IMR-90 (cell line): ENCODE data around the gene VPS26B. TPM values are rescaled to one million over a fixed set of nuclear protein-coding genes. Genes with fewer than 3 reads are reported as not detected.

Source experiments
- ATAC-seq: fragments of 200-7000 bp; cut with Tn5 transposase; 2 replicates; pipeline ENCODE4 v1.9.1; 2020; ENCODE audit warnings: low read depth, mild to moderate bottlenecking, moderate library complexity
- BruUV-seq: library from RNA; stranded (reverse); fragments of 400-500 nt; replicated peaks from 2 replicates; lab custom pipeline; 2021; lab: Mats Ljungman, UMichigan
- CTCF ChIA-PET: fragments of 300-600 bp; formaldehyde crosslinking; extraction: SDS; loops from one replicate; lab custom pipeline; 2021; ENCODE audit warnings: antibody characterized with exemption; lab: Yijun Ruan, JAX
- POLR2A ChIA-PET: fragments of 300-600 bp; sonication (Branson Sonifier 250); formaldehyde crosslinking; loops from one replicate; lab custom pipeline; 2022; ENCODE audit warnings: antibody characterized with exemption; ENCODE audit not compliant: unreplicated experiment; lab: Charles Lee
- DNase-seq: peaks from one replicate; pipeline ENCODE4 v3.0.0; 2013
- H2AFZ ChIP-seq: replicated peaks from 2 replicates; pipeline ENCODE3; 2013; ENCODE audit warnings: low read length, mild to moderate bottlenecking; ENCODE audit not compliant: poor library complexity
- H2AK5ac ChIP-seq: 2 replicates; pipeline ENCODE4 v1.6.1; 2013; ENCODE audit warnings: low read depth, low read length, inconsistent platforms
- H2AK9ac ChIP-seq: replicated peaks from 2 replicates; pipeline ENCODE3; 2013; ENCODE audit warnings: mild to moderate bottlenecking, low read depth, low read length, moderate library complexity; ENCODE audit not compliant: poor library complexity
- H2BK120ac ChIP-seq: 2 replicates; pipeline ENCODE4 v1.6.1; 2013; ENCODE audit warnings: low read depth, low read length, inconsistent platforms
- H2BK15ac ChIP-seq: 3 replicates; pipeline ENCODE4 v1.6.1; 2013; ENCODE audit warnings: low read depth, low read length, inconsistent platforms
- H2BK20ac ChIP-seq: 2 replicates; pipeline ENCODE4 v1.6.1; 2013; ENCODE audit warnings: low read depth, mild to moderate bottlenecking, inconsistent platforms, low read length, moderate library complexity
- H2BK5ac ChIP-seq: 2 replicates; pipeline ENCODE4 v1.6.1; 2013; ENCODE audit warnings: mild to moderate bottlenecking, low read depth, low read length, inconsistent platforms; ENCODE audit not compliant: poor library complexity, severe bottlenecking
- H3K14ac ChIP-seq: replicated peaks from 2 replicates; pipeline ENCODE4 v1.6.1; 2013; ENCODE audit warnings: low read depth, low read length, inconsistent platforms
- H3K18ac ChIP-seq: 2 replicates; pipeline ENCODE4 v1.6.1; 2013; ENCODE audit warnings: low read depth, low read length, control low read depth
- H3K23ac ChIP-seq: 2 replicates; pipeline ENCODE4 v1.6.1; 2013; ENCODE audit warnings: low read depth, low read length, inconsistent platforms
- H3K27ac ChIP-seq: 2 replicates; pipeline ENCODE4 v1.5.1; 2013; ENCODE audit warnings: mild to moderate bottlenecking, control low read depth, low read length; ENCODE audit not compliant: insufficient read depth
- H3K27me3 ChIP-seq: 2 replicates; pipeline ENCODE4 v1.6.1; 2013; ENCODE audit warnings: low read length; ENCODE audit not compliant: control insufficient read depth, insufficient read depth
- H3K36me3 ChIP-seq: 2 replicates; pipeline ENCODE4 v1.6.1; 2013; ENCODE audit warnings: low read length, mixed read lengths; ENCODE audit not compliant: control insufficient read depth, insufficient read depth
- H3K4ac ChIP-seq: 2 replicates; pipeline ENCODE4 v1.6.1; 2013; ENCODE audit warnings: low read depth, low read length, inconsistent platforms
- H3K4me1 ChIP-seq: 2 replicates; pipeline ENCODE4 v1.6.1; 2013; ENCODE audit warnings: low read length, mixed read lengths; ENCODE audit not compliant: control insufficient read depth, insufficient read depth
- H3K4me2 ChIP-seq: 2 replicates; pipeline ENCODE4 v1.6.1; 2013; ENCODE audit warnings: low read depth, mild to moderate bottlenecking, control low read depth, low read length, moderate library complexity
- H3K4me3 ChIP-seq: 2 replicates; pipeline ENCODE4 v1.5.1; 2013; ENCODE audit warnings: low read depth, mild to moderate bottlenecking, control low read depth, low read length, moderate library complexity; ENCODE audit not compliant: insufficient read depth
- H3K56ac ChIP-seq: 2 replicates; pipeline ENCODE4 v1.6.1; 2013; ENCODE audit warnings: low read length, inconsistent platforms; ENCODE audit not compliant: insufficient read depth; ENCODE audit errors: extremely low read depth
- H3K79me1 ChIP-seq, 2 experiments: 2 replicates each; pipeline ENCODE4 v1.6.1; 2013; ENCODE audit warnings: low read length in 2 of 2, inconsistent platforms in 1 of 2, low read depth in 1 of 2
- H3K9ac ChIP-seq: 2 replicates; pipeline ENCODE4 v1.6.1; 2013; ENCODE audit warnings: low read depth, low read length, control low read depth
- H3K9me1 ChIP-seq: 2 replicates; pipeline ENCODE4 v1.6.1; 2013; ENCODE audit warnings: low read length, inconsistent platforms; ENCODE audit not compliant: insufficient read depth
- H3K9me3 ChIP-seq: 2 replicates; pipeline ENCODE4 v1.6.1; 2013; ENCODE audit warnings: low read length; ENCODE audit not compliant: control insufficient read depth, insufficient read depth
- H4K20me1 ChIP-seq: 2 replicates; pipeline ENCODE4 v1.6.1; 2013; ENCODE audit warnings: low read length, inconsistent platforms; ENCODE audit not compliant: insufficient read depth
- H4K5ac ChIP-seq: 2 replicates; pipeline ENCODE4 v1.6.1; 2013; ENCODE audit warnings: mild to moderate bottlenecking, low read depth, low read length, control low read depth
- H4K8ac ChIP-seq, 2 experiments: 2 replicates each; pipeline ENCODE4 v1.6.1; 2013; ENCODE audit warnings: low read depth in 2 of 2, low read length in 2 of 2, control low read depth in 1 of 2, inconsistent platforms in 1 of 2
- H4K91ac ChIP-seq: 2 replicates; pipeline ENCODE4 v1.6.1; 2013; ENCODE audit warnings: low read depth, low read length, inconsistent platforms; ENCODE audit not compliant: insufficient read depth
- CEBPB ChIP-seq: IDR thresholded peaks from 2 replicates; pipeline ENCODE4 v1.6.1; 2012; ENCODE audit warnings: low read depth, low read length, improper control_type of control experiment
- CHD1 ChIP-seq: IDR thresholded peaks from 2 replicates; pipeline ENCODE4 v1.6.1; 2012; ENCODE audit warnings: low read depth, low read length, improper control_type of control experiment
- MAZ ChIP-seq: IDR thresholded peaks from 2 replicates; pipeline ENCODE4 v1.6.1; 2012; ENCODE audit warnings: low read depth, mild to moderate bottlenecking, low read length, improper control_type of control experiment, moderate library complexity, borderline replicate concordance
- MXI1 ChIP-seq: IDR thresholded peaks from 2 replicates; pipeline ENCODE4 v1.6.1; 2012; ENCODE audit warnings: low read depth, mild to moderate bottlenecking, low read length, moderate library complexity, borderline replicate concordance
- POLR2A ChIP-seq: IDR thresholded peaks from 2 replicates; pipeline ENCODE4 v1.6.1; 2012; ENCODE audit warnings: mild to moderate bottlenecking, low read depth, low read length
- RCOR1 ChIP-seq: IDR thresholded peaks from 2 replicates; pipeline ENCODE4 v1.6.1; 2012; ENCODE audit warnings: mild to moderate bottlenecking, low read length, improper control_type of control experiment; ENCODE audit not compliant: insufficient replicate concordance
- SMC3 ChIP-seq: fragments of 150-350 bp; IDR thresholded peaks from 2 replicates; pipeline ENCODE4 v1.6.1; 2016; ENCODE audit warnings: low read depth, mild to moderate bottlenecking, antibody characterized with exemption, low read length, moderate library complexity
- WGBS, 2 experiments: methylation state at CpG; one replicate each; pipeline versions ENCODE4 v1.1.5 to v1.1.7; 2013; ENCODE audit warnings: missing lambda C conversion rate in 2 of 2; ENCODE audit not compliant: insufficient read length in 1 of 2; ENCODE audit errors: extremely low coverage in 2 of 2; 5-methylcytosine and 5-hydroxymethylcytosine counted together
- dilution Hi-C: fragments of 300-500 bp; cut with HindIII; formaldehyde crosslinking; loops from one replicate; pipeline ENCODE4 v1.14.3; 2018; ENCODE audit warnings: low sequenced_read_pairs; ENCODE audit not compliant: unreplicated experiment
- in situ Hi-C: fragments of 300-500 bp; cut with MboI; formaldehyde crosslinking; loops from 3 replicates; pipeline ENCODE4 v1.14.3; 2019; ENCODE audit warnings: low sequenced_read_pairs, inconsistent platforms, mixed read lengths
- intact Hi-C: fragments of 100-400 bp; cut with micrococcal nuclease; formaldehyde crosslinking; loops from 2 replicates; pipeline ENCODE4 v1.10.0; 2022
- polyA plus RNA-seq, 3 experiments: library from polyadenylated mRNA; depleted of rRNA; stranded (reverse); fragments of >200 nt; gene quantifications; 2 replicates each; pipeline ENCODE4 v1.2.3, GENCODE V29; 2012; ENCODE audit warnings: low replicate concordance in 1 of 3
- total RNA-seq: library from RNA; depleted of rRNA; stranded (reverse); fragments of >200 nt; gene quantifications from 2 replicates; pipeline ENCODE4 v1.2.3, GENCODE V29; 2012
- TF ChIP-seq, protein P1 (sequence below): fragments of 150-350 bp; IDR thresholded peaks from 2 replicates; pipeline ENCODE4 v1.6.1; 2016; ENCODE audit warnings: low read depth, mild to moderate bottlenecking, low read length, moderate library complexity, borderline replicate concordance

Gene VPS26B
- total and polyA plus RNA-seq, 2 of the 4 experiments (the other 2 are of a cell fraction), result 41.6 to 51.1 TPM

GRCh38 chr11:134253188-134253993 lies 28.9 kb downstream of the VPS26B start, which contains the start of the genes ACAD8 and THYN1:
Gene ACAD8 (plus strand): TSS chr11:134253568. CDS start chr11:134253601, 33 bp downstream.
Gene THYN1 (minus strand): TSS chr11:134253352. CDS start chr11:134252882, 470 bp downstream.
- Histone ChIP-seq H2AFZ (peak within 1 kb of the TSS; percentile 96), H2AK9ac (peak within 1 kb of the TSS; percentile 83), H4K5ac (peak within 1 kb of the TSS; percentile 44), H3K4me3 (peak within 1 kb of the TSS; percentile 61), H3K4me1 (no peaks in the 10 kb centered on the region; the same call in 1 of the 2 replicates), H3K36me3 (peaks cover 16% of the 10 kb centered on the region), H3K9me1 (no peaks in the 10 kb centered on the region; the same call in 1 of the 2 replicates), H3K27ac (peak within 1 kb of the TSS; percentile 41), H3K27me3 (no peaks in the 10 kb centered on the region), H3K79me1 (peaks cover 11 to 28% of the 10 kb centered on the region in 2 experiments), H2AK5ac (no peak within 1 kb of the TSS), H2BK15ac (no peak within 1 kb of the TSS), H3K56ac (peak within 1 kb of the TSS; percentile 70; the same call in 1 of the 2 replicates), H3K9me3 (no peaks in the 10 kb centered on the region), H2BK20ac (no peak within 1 kb of the TSS), H2BK120ac (no peak within 1 kb of the TSS), H3K14ac (peak within 1 kb of the TSS; percentile 57), H3K4ac (peak within 1 kb of the TSS; percentile 44), H3K23ac (peak within 1 kb of the TSS; percentile 86), H4K8ac (peak within 1 kb of the TSS; percentile 54 to 76; a peak in 3 of 4 replicates), H4K91ac (peak within 1 kb of the TSS; percentile 2; the same call in 1 of the 2 replicates), H3K4me2 (peak within 1 kb of the TSS; percentile 62), H2BK5ac (peak within 1 kb of the TSS; percentile 63), H3K9ac (peak within 1 kb of the TSS; percentile 66), H3K18ac (peak within 1 kb of the TSS; percentile 23; the same call in 1 of the 2 replicates), H4K20me1 (no peaks in the 10 kb centered on the region; the same call in 1 of the 2 replicates)
- intact Hi-C loops (loop anchor here (1.0 to 10.0 kb wide), 3 partner anchors 29 to 209 kb away; partner anchors contain the start of gene VPS26B), in situ Hi-C loops (loop anchor here (10.0 kb wide), 1 partner anchor 209 kb away; no protein-coding TSS in a partner anchor), dilution Hi-C loops (no loop called here)
- WGBS, 2 experiments, result 0% methylated on average over 39 of the region's 70 CpGs; no CpG with 5 or more reads in 1 of the 2 experiments
- CTCF ChIA-PET, result interaction anchor here (0.6 to 1.2 kb wide), 2 partner anchors 9 to 48 kb away, joined by 4 to 7 read pairs; no protein-coding TSS in a partner anchor
- BruUV-seq, result no TSS peak
- TF ChIP-seq MXI1 (peak; percentile 38; the same call in 1 of the 2 replicates), RCOR1 (no peak), CEBPB (no peak), MAZ (peak; percentile 64; the same call in 1 of the 2 replicates), CHD1 (no peak), SMC3 (no peak), POLR2A (0 out of 2 replicates have a peak, but pooled peaks have one; percentile 22)
- TF ChIP-seq, protein P1, sequence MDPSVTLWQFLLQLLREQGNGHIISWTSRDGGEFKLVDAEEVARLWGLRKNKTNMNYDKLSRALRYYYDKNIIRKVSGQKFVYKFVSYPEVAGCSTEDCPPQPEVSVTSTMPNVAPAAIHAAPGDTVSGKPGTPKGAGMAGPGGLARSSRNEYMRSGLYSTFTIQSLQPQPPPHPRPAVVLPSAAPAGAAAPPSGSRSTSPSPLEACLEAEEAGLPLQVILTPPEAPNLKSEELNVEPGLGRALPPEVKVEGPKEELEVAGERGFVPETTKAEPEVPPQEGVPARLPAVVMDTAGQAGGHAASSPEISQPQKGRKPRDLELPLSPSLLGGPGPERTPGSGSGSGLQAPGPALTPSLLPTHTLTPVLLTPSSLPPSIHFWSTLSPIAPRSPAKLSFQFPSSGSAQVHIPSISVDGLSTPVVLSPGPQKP, result 0 out of 2 replicates have a peak, but pooled peaks have one; percentile 11
- POLR2A ChIA-PET, result no interaction called here
- ATAC-seq (peak; percentile 99), DNase-seq (peak; percentile 95)
